Measurements from ENCODE around the gene NTNG2. TPM values are rescaled to one million over a fixed set of nuclear protein-coding genes. Genes with fewer than 3 reads are reported as not detected.

Gene NTNG2
- total and polyA plus RNA-seq, 9 of the 15 experiments (the other 6 are each of a cell fraction or from before 2014, with no cell fraction given), result 0.01 to 0.11 (median 0.09) TPM; not detected in 6

DNA sequence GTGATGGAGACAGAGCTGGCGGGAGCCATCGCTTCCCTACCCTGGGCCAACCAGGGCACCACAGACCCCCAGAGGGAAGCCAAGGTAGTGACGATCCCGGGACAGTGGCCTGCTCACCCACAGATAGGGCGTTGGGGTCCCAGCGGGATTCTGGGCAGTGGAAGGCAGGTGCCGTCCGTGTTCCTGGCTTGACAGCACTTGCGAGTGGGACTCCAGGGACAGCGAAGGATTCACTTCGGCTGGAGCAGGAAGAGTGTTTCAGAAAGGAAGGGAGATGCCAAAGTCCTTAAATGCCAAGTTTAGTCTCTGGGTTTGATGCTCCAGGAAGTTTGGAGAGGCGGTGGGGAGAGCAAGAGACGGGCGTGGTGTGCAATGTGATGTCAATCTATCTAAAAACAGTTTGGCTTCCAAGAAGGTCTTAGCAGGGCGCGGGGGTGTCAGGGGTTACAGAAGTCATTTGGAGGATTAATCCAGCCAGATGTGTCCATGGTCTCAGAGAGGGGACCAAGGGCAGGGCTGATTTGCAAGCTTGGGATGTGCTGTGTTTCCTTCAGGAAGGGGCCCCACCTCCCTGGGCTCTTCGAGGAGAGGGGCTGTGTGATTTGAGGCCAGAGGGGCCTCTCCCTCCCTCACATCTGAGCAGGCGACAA, 74.9 kb downstream of the NTNG2 start:
- CTCF ChIA-PET (ENCODE audit: low intra/inter-chr PET ratio), result interaction anchor here (0.7 to 1.7 kb wide), 5 partner anchors 24 to 482 kb away, joined by 3 to 7 read pairs (median 3); no protein-coding TSS in a partner anchor
- in situ Hi-C loops (cut with MboI) (no loop called here), intact Hi-C loops (cut with micrococcal nuclease) (loop anchor here (1.0 to 2.0 kb wide), 2 partner anchors 66 to 474 kb away; no protein-coding TSS in a partner anchor)
- TF ChIP-seq TCFL5 (CRISPR knock-in tag; conservative IDR thresholded peaks at IDR 0.05), result no peak
- peak in 1 of 3 experiments; percentile 46; a peak in 1 of 6 replicates for TF ChIP-seq CTCF (IDR thresholded peaks at IDR 0.05 in 2 of 3, conservative IDR thresholded peaks at IDR 0.05 in 1 of 3; ENCODE audit: insufficient read depth in 2 of 3, low read depth in 1 of 3, low read length in 3 of 3)
- no peak for TF ChIP-seq HOXB6 (CRISPR knock-in tag; IDR thresholded peaks at IDR 0.05; ENCODE audit: borderline replicate concordance)
- 0 out of 2 replicates have a peak, but pooled peaks have one; percentile 0 for TF ChIP-seq STAG1 (CRISPR knock-in tag; IDR thresholded peaks at IDR 0.05; ENCODE audit: borderline replicate concordance)
- TF ChIP-seq ZNF77 (CRISPR knock-in tag; IDR thresholded peaks at IDR 0.05), result no peak
- TF ChIP-seq PHB (CRISPR knock-in tag; IDR thresholded peaks at IDR 0.05), result no peak
- TF ChIP-seq HCFC1 (IDR thresholded peaks at IDR 0.05; ENCODE audit: low read depth, low read length), result no peak
- TF ChIP-seq CSDE1 (IDR thresholded peaks at IDR 0.05), result no peak
- no peak for TF ChIP-seq SMAD2 (IDR thresholded peaks at IDR 0.05; ENCODE audit: low read depth, low read length)
- TF ChIP-seq GATAD2B (IDR thresholded peaks at IDR 0.05; ENCODE audit: borderline replicate concordance), result no peak
- TF ChIP-seq, protein P1, sequence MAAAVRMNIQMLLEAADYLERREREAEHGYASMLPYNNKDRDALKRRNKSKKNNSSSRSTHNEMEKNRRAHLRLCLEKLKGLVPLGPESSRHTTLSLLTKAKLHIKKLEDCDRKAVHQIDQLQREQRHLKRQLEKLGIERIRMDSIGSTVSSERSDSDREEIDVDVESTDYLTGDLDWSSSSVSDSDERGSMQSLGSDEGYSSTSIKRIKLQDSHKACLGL (CRISPR knock-in tag; IDR thresholded peaks at IDR 0.05; ENCODE audit: borderline replicate concordance, poor library complexity, severe bottlenecking), result no peak
- no peak for TF ChIP-seq FIP1L1 (IDR thresholded peaks at IDR 0.05; ENCODE audit: low read depth, low read length, poor library complexity, severe bottlenecking)
- H2AFZ ChIP-seq (ENCODE audit: low read depth, low read length), result no peak overlapping the region
- H3K9ac ChIP-seq (ENCODE audit: insufficient read depth in 1 of 2, low read depth in 2 of 2, low read length in 2 of 2), result no peak overlapping the region
- peaks cover 0 to 36% of the 10 kb centered on the region in 2 experiments; a peak in 4 of 5 replicates for H3K4me1 ChIP-seq (replicated peaks in 1 of 2; ENCODE audit: control insufficient read depth in 2 of 2, insufficient read depth in 2 of 2, low read length in 2 of 2)
- no peak overlapping the region for H3K27ac ChIP-seq (ENCODE audit: extremely low read depth, low read depth, low read length)
- 6% methylated on average over 18 of the region's 18 CpGs for WGBS (ENCODE audit: insufficient coverage, low coverage, missing lambda C conversion rate)
- no peak overlapping the region for H3K4me3 ChIP-seq
- no peak overlapping the region for H3K4me2 ChIP-seq (ENCODE audit: insufficient read depth, low read length)
- H3K9me1 ChIP-seq (ENCODE audit: control insufficient read depth, insufficient read depth, low read length), result no peaks in the 10 kb centered on the region
- H3K79me2 ChIP-seq (ENCODE audit: control insufficient read depth, insufficient read depth, low read length), result no peaks in the 10 kb centered on the region
- POLR2A ChIA-PET, result interaction anchor here (0.7 to 1.9 kb wide), 3 partner anchors 9 to 68 kb away, joined by 3 to 4 read pairs (median 4); no protein-coding TSS in a partner anchor
- FAIRE-seq (no peak), DNase-seq (ENCODE audit: extremely low read depth in 1 of 4, low spot score in 3 of 4) (no peak), ATAC-seq (no peak)
- BruUV-seq (replicated peaks), result no TSS peak
- H3K9me3 ChIP-seq (replicated peaks; ENCODE audit: control insufficient read depth, insufficient read depth, low read depth, low read length), result no peaks in the 10 kb centered on the region
- no peaks in the 10 kb centered on the region for H3K36me3 ChIP-seq (ENCODE audit: control insufficient read depth, insufficient read depth, low read length)
- peaks cover 9% of the 10 kb centered on the region for H4K20me1 ChIP-seq (replicated peaks; ENCODE audit: control insufficient read depth, insufficient read depth, low read length)
- peaks cover 18 to 79% of the 10 kb centered on the region in 2 experiments; a peak in 4 of 5 replicates for H3K27me3 ChIP-seq (ENCODE audit: control insufficient read depth in 2 of 2, insufficient read depth in 2 of 2, low read length in 2 of 2)
